Smooth muscle cell (in vitro differentiated cells): ENCODE measurements around the gene SMIM1. TPM values are rescaled to one million over a fixed set of nuclear protein-coding genes. Genes with fewer than 3 reads are reported as not detected.

Experiments
- DNase-seq: peaks from one replicate; lab custom pipeline; 2025; ENCODE audit not compliant: unreplicated experiment; lab: John Stamatoyannopoulos, UW
- H2AFZ ChIP-seq: fragments of 200-600 bp; sonication (generic); 2 replicates; pipeline ENCODE4 v1.6.0; 2016; ENCODE audit warnings: antibody characterized with exemption, low read depth, mild to moderate bottlenecking
- H3F3A ChIP-seq: fragments of 200-600 bp; sonication (generic); 2 replicates; pipeline ENCODE4 v1.6.0; 2017; ENCODE audit warnings: antibody characterized with exemption, low read depth
- H3K27ac ChIP-seq: fragments of 200-600 bp; sonication (generic); 2 replicates; pipeline ENCODE4 v1.5.1; 2016; ENCODE audit warnings: low read depth, mild to moderate bottlenecking
- H3K27me3 ChIP-seq: fragments of 200-600 bp; sonication (generic); 2 replicates; pipeline ENCODE4 v1.6.1; 2016; ENCODE audit warnings: low read depth, mild to moderate bottlenecking
- H3K36me3 ChIP-seq: fragments of 200-600 bp; sonication (generic); 2 replicates; pipeline ENCODE4 v1.5.1; 2016; ENCODE audit warnings: low read depth
- H3K4me1 ChIP-seq: fragments of 200-600 bp; sonication (generic); 2 replicates; pipeline ENCODE4 v1.5.1; 2016; ENCODE audit warnings: low read depth
- H3K4me2 ChIP-seq: fragments of 200-600 bp; sonication (generic); 2 replicates; pipeline ENCODE4 v1.6.0; 2016; ENCODE audit warnings: mild to moderate bottlenecking
- H3K4me3 ChIP-seq: fragments of 200-600 bp; sonication (generic); 2 replicates; pipeline ENCODE4 v1.5.1; 2016; ENCODE audit warnings: mild to moderate bottlenecking
- H3K79me2 ChIP-seq: fragments of 200-600 bp; sonication (generic); 2 replicates; pipeline ENCODE4 v1.6.0; 2016; ENCODE audit warnings: low read depth, mild to moderate bottlenecking
- H3K9ac ChIP-seq: fragments of 200-600 bp; sonication (generic); 2 replicates; pipeline ENCODE4 v1.6.0; 2016; ENCODE audit warnings: low read depth
- H3K9me3 ChIP-seq: fragments of 200-600 bp; sonication (generic); replicated peaks from 2 replicates; pipeline ENCODE4 v1.5.1; 2016; ENCODE audit warnings: low read depth
- H4K20me1 ChIP-seq: fragments of 200-600 bp; sonication (generic); 2 replicates; pipeline ENCODE4 v1.6.0; 2016; ENCODE audit warnings: low read depth
- CTCF ChIP-seq: fragments of 200-600 bp; sonication (generic); IDR thresholded peaks from 2 replicates; pipeline ENCODE4 v1.5.1; 2017; ENCODE audit warnings: borderline replicate concordance, mild to moderate bottlenecking, antibody characterized with exemption; ENCODE audit not compliant: insufficient read depth, poor library complexity, severe bottlenecking
- WGBS: methylation state at CpG from one replicate; pipeline ENCODE4 v1.1.7; 2016; ENCODE audit warnings: low lambda C conversion rate; 5-methylcytosine and 5-hydroxymethylcytosine counted together
- polyA plus RNA-seq: library from polyadenylated mRNA; unstranded; fragments of >200 nt; fragmentation: Nextera tagmentation; extraction: Ambion mirVana; gene quantifications from 2 replicates; pipeline ENCODE4 v1.2.1, GENCODE V29; 2016
- total RNA-seq: library from RNA; depleted of rRNA; stranded (reverse); fragments of >200 nt; gene quantifications from 2 replicates; pipeline ENCODE4 v1.2.3, GENCODE V29; 2014

Gene SMIM1
- total and polyA plus RNA-seq, 2 experiments from 2014 or later = 1.3 to 14.9 TPM

- Histone ChIP-seq H4K20me1 (no peaks in the 10 kb centered on the region), H3F3A (no peaks in the 10 kb centered on the region)
- WGBS = 100% methylated on average over 2 of the region's 2 CpGs
These were observed 47.2 kb upstream of the SMIM1 start for GRCh38 chr1:3725366-3725765.

GRCh38 chr1:3727042-3727824 lies 45.3 kb upstream of the SMIM1 start:
- Histone ChIP-seq H3K9ac (no peak overlapping the region), H3K36me3 (no peaks in the 10 kb centered on the region)
- WGBS = 65% methylated on average over 35 of the region's 37 CpGs

More at GRCh38 chr1:3725366-3725765, 47.2 kb upstream of the SMIM1 start:
- Histone ChIP-seq H3K4me2 (no peak overlapping the region), H3K4me3 (no peak overlapping the region), H3K27me3 (no peaks in the 10 kb centered on the region), H3K27ac (no peak overlapping the region), H3K9ac (no peak overlapping the region), H3K9me3 (no peaks in the 10 kb centered on the region), H3K36me3 (no peaks in the 10 kb centered on the region), H3K79me2 (no peaks in the 10 kb centered on the region), H3K4me1 (no peaks in the 10 kb centered on the region), H2AFZ (no peak overlapping the region)
- TF ChIP-seq CTCF = no peak
- DNase-seq = no peak

GRCh38 chr1:3727825-3728776 lies 44.4 kb upstream of the SMIM1 start:
- H3K36me3 ChIP-seq = no peaks in the 10 kb centered on the region
- H2AFZ ChIP-seq = no peak overlapping the region
- no peaks in the 10 kb centered on the region for H3K79me2 ChIP-seq
- no peaks in the 10 kb centered on the region for H3K4me1 ChIP-seq
- 90% methylated on average over 27 of the region's 31 CpGs for WGBS
- H3K27me3 ChIP-seq = no peaks in the 10 kb centered on the region
- no peak overlapping the region for H3K9ac ChIP-seq
- no peaks in the 10 kb centered on the region for H3F3A ChIP-seq
- H3K4me3 ChIP-seq = no peak overlapping the region
- H3K27ac ChIP-seq = no peak overlapping the region
- H3K4me2 ChIP-seq = no peak overlapping the region
- H4K20me1 ChIP-seq = no peaks in the 10 kb centered on the region
- DNase-seq = no peak
- TF ChIP-seq CTCF = no peak
- no peaks in the 10 kb centered on the region for H3K9me3 ChIP-seq

More at GRCh38 chr1:3727042-3727824, 45.3 kb upstream of the SMIM1 start:
- Histone ChIP-seq H3K79me2 (no peaks in the 10 kb centered on the region), H3K9me3 (no peaks in the 10 kb centered on the region), H3K27me3 (no peaks in the 10 kb centered on the region), H3K27ac (no peak overlapping the region), H3K4me1 (no peaks in the 10 kb centered on the region), H2AFZ (no peak overlapping the region), H3F3A (no peaks in the 10 kb centered on the region), H4K20me1 (no peaks in the 10 kb centered on the region), H3K4me2 (no peak overlapping the region), H3K4me3 (no peak overlapping the region)
- DNase-seq = no peak
- peak; percentile 33 for TF ChIP-seq CTCF
